Stimulated activated CD8-positive, alpha-beta memory T cell treated with anti-CD3 and anti-CD28 coated beads, Interleukin-7, amount 100 ng/mL, for 4 hours (primary cell): ENCODE measurements around the gene AMBRA1.

Experiments used
- DNase-seq, 2 donors: peaks; one replicate each; pipeline ENCODE4 v3.0.0-alpha.2; 2020; ENCODE audit warnings: low read depth in 2 of 2

AMBRA1 gene

DNA sequence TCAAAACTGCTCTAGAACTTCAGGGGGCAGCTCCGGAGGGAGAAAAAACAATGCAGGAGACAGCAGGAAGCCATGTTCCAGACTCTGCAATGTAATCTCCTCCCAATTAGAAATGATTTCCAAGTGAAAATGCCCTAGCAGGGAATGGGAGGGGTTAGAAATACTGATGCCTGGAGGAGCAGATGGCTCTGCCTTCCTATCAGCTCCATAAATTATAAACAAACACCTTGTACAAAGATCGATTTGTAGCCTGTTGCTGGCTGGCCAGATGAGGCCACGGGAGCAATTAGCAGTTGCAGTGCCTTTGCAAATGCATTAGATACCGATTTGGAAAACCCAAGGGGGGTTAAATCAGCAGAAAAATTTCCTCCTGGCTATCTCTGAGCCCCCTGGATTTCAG is 155.6 kb downstream of the AMBRA1 start:
- no peak for DNase-seq

DNA sequence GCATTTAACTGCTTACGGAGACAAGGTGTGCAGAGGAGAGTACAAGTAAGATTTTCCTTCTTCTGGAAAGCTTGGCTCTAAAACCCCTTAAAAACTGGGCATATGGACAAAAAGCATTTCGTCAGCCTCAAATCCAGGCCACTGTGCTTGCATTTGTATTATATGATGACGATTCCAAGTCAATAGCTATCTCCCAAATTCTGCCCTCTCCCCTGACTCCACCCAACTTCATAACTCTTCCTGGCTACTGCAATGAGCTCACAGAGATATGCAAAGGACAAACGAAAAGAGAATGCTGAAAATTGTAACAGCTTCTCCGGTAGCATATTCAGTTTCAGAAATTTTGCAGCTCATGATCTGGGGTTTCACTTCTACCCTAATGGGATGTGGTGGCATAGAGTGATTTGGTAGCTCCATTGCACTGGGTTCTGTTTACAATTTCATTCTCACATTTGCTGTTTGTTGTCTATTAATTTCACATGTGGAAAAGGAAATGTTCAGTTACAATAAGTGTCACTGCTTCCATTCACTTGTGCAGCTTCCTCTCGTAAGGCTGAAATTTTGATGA is 156.6 kb downstream of the AMBRA1 start:
- no peak for DNase-seq

DNA sequence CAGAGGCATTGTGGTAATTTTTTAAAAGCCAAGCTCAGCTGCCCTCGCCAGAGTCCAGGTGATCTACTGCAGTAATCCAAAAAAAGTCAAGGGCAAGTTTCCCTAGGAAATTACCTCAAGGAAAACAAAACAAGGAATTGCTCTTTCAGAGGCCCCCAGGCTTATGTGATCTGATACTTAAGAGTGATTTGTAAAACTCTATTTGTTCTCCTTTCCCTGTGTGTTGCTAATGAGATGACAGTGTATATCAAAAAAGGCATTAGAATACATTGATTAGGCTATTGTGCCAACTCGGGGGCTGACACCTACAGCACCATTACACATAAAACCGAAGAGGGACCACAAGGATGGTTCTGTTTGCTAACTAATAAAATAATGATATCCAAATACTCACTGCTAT is 157.7 kb downstream of the AMBRA1 start:
- no peak for DNase-seq

DNA sequence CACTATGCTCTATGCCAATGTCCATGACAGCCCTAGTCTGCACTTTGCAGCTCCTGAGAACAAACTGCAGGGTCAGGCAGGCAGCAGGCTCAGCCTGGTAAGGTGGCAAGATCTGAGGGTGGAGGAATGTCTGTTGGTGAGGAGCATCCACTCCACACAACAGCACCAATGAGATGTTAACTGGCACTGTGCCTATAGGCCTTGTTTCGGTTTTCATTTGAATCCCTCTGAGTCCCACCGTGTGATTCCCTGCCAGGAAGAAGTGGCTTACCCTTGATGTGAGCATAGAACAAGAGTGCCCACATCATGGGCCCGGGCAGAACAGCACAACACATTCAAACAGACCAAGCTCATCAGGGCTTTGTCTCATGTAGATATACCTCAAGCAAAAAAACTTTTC is 158.1 kb downstream of the AMBRA1 start:
- no peak for DNase-seq

DNA sequence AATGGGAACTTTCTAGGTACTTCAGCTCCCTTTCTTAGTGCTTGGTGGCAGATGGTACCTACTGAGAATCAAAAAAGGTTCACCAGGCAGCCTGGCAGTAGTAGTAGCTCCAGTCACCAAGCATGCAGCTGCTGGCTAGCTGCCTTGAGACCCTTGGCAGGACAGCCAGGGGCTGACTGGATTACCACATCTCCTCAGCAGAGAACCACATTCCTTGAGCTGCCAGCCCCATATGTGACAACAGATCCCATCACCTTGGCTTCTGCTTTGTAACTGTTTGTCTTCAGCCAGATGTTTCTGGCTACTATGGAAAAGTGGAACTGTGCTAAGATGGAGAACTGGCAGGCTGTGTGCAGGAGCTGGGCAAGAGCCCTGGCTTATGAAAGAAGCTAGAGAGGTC is 162.6 kb downstream of the AMBRA1 start:
- DNase-seq, result no peak

DNA sequence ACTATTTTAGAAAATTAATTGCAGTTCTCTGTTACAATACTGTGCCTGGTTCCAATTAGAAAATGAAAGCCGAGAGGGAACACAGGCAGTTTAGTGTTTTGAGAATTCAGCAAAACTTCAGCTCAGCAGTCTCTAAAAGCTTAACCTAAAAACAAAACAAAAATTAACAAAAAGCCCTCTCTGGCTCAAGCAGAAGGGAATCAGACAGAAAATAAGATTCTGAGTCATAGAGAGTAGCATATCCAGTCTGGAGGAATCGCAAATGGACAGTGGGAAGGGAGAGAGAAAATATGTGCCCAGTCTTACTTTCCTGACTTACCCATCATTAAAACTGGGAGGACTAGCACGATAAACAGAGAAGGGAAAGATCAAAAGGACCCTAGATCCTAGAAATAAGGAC is 164.1 kb downstream of the AMBRA1 start:
- no peak for DNase-seq

DNA sequence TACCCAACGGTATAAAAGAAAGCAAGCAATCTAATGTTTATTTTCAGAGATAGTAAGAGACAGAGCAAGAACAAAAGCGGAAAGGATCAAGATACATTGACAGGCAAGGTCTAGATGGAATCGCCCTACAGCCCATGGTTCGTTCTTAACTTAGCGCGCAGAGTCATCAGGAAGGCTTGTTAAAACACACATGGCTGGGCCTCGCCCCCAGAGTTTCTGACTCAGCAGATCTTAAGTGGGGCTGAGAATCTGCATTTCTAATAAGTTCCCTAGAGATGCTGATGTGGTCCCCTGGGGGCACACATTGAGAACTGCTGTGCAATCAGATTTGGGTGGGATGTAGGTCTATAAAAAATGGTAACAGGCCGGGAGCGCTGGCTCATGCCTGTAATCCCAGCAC is 166.5 kb downstream of the AMBRA1 start:
- DNase-seq, result no peak

DNA sequence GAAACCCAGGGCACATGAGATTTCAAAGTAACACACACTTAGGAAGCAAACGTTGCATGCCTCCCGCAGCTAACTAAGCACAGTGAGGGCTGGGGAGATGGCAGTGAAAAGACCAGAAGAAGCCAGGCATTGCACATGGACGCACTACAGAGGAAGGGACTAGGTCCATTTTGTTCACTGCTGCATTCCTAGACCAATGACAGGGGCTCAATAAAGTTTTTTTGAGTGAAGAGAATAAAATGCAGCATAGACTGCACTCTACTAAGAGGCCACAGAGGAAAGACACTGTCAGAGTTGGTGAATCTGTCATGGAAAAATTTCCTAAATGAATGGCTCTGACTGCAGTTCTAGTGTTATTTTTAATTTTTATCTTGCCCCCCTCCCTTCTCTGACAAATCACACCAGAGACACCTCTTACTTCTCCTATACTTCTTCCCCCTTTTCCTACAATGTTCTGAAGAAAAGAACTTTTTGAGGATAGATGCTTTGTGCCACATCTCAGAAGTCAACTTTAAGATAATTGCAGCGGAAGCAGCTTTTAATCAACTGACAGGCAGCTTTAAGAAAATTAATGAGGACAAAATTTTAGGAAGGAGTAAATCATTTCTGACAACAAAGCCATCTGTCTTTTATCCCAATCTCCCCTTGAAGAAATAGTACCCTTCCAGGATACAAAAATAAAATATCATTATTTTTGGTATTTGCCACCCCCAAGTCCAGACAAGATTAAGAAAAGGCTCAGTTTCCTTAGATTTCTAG is 167.4 kb downstream of the AMBRA1 start:
- DNase-seq, result no peak

DNA sequence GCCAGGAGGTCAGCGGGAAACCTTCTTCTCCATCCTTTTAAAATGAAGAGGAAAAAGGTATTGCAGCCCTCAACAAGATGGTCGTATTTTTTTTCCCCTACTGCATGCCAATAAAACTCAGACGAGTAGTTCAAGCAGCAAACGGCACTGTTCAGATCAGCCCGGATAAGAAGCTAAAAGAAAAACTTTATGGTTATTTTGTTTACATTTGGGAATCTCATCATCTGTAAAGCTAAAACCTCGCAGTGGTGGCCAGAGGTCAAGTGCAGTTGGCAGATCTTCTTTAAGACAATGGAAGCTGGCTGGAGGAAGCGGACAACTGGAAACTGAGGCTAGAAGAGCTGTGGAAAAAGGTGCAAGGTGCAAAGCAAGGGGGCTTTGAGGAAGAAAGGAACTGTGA is 171.2 kb downstream of the AMBRA1 start:
- no peak for DNase-seq

DNA sequence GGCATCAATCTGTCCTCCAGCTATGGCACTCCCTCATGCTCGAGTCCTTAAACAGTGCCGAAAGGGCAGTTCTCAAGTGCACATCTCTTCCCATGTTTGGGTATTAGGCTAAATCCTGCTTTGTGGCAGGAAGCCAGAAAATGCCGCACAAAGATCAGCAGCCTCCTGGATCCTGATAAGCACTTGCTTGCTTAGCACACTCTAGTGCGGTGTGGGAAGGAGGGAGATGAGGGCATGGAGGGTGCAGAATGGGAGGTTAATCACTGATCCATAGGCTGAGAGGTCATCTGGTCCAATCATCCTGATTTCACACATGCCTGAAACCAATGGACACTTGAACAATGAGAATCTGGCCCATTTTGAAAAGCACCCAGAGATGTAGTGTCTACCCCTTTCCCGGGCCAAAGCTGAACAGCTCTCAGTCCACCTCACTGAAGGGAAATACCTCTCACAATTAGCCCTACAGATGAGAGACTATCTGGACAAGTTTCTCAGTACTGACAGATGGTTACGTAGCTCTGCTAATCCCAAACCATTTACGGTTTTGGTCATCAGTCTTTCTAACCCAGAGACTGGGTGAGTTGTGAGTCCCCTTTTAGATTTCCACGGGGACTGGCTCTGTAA is 172.5 kb downstream of the AMBRA1 start:
- DNase-seq, result no peak

DNA sequence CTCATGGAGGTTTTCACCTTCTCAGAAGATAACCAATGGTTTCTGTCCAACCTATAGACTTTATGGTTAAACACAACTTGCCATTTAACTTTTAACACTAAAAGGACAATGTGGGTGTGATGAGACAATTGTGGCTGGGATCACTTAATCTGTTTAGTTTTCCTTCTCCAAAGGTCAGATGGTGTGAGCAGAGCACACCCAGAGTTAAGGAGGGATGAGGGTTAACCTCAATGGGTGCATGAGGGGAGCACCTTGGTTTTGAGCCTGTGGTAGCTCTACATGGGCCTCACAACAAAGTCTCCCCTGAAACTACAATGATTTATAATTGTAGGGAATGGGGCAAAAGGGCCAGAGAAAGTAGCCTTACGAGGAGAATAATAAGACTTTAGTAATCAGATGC is 173.3 kb downstream of the AMBRA1 start:
- DNase-seq, result no peak

DNA sequence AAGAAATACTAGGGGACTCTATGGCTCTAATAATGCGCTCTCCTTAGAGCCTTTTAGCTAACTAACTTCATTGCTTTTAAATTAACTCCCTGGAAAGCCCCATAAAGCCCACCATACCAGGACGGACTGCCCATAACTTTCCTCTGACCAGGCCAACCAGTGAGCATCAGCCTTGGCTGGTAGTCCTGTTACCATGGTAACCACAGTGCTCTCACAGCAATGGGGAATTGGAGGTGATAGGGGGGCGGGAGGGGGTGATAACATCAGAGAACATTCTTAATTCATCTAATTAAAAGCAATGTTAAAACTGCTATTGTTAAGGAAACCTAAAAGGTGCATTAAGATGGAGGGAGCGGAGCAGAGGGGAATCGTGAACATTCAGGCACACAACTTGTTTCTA is 175.1 kb downstream of the AMBRA1 start:
- DNase-seq, result no peak

DNA sequence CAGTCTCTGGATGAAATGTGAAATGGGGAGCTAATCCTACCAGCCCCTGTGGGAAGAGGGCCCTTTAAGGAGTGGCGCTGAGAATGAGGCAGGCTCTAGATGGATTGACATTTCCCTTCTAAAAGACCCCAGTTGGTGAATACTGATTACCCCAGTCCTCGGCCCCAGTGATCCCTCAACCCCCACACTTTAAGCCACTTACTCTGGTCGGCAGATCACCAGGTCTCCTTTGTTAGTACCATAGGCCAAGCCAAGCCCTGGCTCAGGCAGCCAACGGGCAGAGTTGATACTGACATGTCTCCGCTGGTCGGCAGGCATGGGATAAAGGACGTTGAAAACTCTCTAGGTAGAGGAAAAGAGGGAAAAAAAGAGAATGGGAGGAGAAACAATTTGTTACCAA is 176.1 kb downstream of the AMBRA1 start:
- no peak for DNase-seq

DNA sequence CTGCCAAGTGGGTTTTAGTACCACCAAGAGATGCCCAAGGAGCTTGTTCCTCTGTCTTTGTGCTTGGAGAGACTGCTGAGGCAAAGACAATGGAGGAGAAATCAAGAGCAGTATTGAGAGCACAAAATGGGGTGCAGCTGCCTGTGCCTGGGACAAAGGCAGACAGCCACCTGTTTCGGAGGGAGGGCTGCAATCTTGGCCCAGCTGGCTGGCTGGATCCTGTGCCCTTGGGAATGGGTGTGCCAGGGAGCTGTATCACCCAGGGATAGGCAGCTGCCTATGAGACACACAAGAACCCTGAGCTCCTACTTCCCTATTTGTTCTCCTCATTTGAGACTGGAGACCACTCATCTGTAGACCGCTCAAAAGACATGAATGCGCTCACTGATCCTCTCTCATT is 178.9 kb downstream of the AMBRA1 start:
- DNase-seq, result no peak

DNA sequence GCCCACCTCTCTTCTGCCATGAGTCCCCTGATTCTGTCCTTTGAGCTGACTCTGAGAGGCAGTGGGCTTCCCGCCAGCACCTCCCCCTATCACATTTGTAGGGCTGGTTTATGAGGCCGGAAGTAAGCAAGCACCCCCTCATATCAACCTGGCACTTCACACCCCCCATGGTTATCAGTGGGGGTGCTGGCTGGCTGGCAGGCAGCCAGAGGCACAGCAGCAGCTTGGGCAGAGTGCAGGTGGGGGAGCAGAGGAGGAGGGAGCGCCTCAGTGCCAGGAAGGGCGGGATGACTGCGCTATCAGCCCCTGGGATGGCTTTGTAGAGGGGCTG is 179.4 kb downstream of the AMBRA1 start:
- DNase-seq, result no peak

DNA sequence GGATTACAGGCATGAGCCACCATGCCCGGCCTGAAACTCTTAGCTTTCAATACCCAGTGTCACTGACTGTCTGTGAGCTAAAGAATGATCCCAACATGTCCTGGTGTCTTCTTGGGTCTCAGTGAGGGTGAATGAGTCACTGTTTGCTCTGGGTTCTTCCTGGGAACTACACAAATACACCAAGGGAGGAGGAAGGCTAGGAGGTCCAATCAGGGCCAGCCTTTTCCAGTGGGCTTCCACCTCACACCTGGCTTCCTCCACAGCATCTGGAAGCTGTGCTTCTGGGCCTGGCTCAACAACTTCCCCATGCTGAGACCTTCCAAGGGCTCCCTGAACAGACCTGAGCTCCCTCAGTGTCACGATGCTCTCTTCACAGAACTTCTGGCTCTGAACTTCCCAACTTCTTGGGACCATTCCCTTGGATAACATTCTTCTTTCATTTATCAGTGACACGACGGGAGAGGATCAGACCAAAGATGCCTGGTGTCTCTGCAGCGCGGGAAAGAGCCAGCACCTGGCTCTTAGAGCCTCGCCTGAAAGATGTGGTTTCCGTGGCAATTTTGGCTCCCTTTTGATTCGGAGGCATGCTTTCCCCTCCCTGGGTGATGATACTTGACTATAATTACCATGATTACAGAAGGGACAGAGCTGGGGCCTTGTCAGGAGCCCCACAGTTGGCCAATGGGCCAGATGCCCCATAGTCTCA is 179.9 kb downstream of the AMBRA1 start:
- no peak for DNase-seq

DNA sequence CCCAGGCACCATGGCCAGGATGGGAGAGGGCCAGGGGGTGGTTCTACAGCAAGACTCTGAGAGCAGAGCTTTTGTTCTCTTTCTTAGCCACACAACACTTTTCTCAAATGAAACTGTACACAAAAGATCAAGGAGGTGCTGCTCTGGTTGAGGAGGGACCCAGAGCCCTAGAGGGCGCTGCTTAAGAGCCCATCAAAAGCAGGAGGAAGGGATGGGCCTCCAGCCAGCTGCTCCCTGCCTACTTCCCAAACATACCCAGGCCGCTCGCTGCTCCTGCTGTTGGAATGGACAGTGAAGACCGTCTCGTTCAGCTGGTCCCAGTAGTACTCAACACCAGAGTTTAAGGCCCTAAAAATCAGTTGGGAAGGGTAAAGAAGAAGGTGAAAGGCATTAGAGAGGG is 183.8 kb downstream of the AMBRA1 start:
- DNase-seq, result no peak

DNA sequence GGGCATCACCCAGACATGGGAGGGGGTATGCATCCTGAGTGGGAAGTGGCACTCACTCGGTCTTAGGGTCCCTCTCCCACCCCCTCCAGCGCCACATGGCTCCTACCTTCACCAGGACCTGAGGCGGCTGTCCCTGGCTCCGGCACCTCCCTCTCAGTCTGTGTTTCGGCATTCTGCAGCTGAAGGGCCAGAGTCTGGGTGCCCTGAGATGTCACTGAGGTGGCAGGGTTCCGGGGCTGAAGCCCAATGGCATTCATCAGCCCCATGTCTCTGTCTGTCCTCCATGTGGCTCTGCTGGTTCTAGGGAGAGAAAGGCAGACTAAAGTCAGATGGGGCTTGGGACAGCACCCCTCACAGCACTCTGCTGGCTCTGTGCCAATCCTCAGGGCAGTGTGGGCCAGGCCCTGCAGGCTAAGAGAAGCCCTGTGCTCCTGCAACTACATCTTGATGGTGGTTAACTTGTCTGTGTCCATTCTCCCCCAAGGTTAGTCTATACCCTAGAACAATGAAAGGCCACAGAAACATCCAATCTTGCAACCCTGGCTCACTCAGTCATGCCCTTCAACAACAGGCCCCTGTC is 185.3 kb downstream of the AMBRA1 start:
- DNase-seq, result no peak

DNA sequence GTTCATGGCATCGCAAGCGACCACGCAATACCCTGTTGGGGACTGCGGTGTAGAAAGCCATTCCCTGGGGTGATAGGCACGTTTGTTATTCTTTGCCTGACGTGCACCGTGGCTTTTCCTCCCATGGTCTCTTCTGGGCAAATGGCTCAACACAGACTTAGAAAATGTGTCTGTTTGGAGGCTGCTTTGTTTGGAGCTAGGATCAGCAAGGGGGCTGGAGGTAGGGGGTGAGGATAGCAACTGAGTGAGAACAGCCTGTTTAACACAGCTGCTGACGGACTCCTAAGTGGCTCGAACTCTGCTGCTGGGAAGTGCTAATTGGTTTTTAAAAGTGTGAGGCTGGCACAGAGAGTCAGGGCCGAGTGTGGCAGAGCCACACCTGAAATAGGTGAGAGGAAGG is 186.2 kb downstream of the AMBRA1 start:
- no peak for DNase-seq

DNA sequence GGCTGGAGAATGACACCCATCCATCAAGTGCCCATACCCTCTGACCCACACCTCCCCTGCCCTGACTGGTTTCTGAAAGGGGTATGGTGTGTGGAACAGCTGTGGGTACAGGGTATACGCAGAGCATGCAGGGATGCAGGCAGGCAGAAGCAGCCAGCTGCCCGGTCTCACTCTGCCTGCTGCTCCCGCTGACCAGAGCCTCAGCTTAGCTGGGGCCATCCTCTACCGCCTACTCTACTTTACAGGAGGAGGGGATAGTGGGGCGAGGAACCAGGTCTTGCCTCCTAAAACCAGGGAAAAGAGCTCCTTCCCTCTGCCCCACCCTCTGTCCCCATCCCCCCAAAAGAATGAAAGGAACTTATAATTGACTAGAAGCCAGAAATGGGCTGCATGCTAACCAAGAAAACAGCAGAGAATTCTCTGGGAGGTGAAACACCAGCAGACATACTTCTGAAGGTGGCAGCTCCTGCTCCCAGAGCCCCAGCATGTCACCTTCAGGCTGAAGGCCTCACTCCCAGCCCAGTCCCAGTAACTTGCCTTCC is 189.3 kb downstream of the AMBRA1 start:
- no peak for DNase-seq

DNA sequence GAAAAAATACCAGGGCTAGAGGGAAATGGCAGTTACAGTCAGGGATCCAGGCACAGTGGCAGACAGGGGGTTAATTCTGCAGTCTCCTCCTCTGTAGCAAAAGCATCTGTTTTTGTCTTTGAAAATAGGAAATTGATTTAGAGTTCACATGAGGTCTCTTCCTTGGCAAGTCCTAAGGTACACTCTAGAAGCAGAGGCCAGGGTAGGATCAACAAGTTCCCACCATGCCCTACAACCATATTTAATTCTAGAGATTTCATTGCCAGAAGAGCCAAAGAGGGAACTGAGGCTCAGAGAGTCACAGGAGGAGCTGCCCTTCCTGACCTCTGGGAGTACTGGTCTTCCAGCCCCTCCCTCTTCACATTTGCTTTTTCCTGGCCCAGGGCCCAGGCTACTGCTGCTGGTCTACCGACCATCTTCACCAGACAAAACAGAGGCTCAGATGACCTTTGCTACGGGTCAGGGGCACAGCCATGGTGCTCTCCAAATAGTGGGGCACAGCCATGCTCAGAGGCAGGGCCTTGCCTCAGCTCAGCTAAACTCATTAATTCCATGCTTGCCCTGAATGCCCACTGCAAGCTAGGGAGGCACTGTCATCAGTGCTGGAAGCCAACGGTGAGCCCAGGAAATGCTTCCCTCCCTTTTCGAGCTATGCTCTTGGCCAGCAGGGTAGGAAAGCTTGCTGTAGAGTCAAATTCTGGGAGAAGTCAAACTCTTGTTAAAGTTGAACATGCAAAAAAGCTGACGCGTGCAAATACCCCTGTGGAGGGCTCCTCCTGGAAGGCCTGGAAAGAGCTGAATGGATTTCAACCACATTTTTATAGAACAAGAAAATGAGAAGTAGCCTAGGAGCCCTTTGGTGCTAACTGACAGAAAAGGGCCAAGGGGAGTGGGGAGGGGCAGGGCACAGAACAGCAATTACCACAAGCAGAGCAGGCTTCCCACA is 190.6 kb downstream of the AMBRA1 start:
- DNase-seq, result no peak
